ENCODE data around the gene PLEKHM3. TPM values are rescaled to one million over a fixed set of nuclear protein-coding genes. Genes with fewer than 3 reads are reported as not detected.

The PLEKHM3 gene
- total and polyA plus RNA-seq, 2 experiments from 2014 or later: 4.9 to 6.6 TPM

DNA sequence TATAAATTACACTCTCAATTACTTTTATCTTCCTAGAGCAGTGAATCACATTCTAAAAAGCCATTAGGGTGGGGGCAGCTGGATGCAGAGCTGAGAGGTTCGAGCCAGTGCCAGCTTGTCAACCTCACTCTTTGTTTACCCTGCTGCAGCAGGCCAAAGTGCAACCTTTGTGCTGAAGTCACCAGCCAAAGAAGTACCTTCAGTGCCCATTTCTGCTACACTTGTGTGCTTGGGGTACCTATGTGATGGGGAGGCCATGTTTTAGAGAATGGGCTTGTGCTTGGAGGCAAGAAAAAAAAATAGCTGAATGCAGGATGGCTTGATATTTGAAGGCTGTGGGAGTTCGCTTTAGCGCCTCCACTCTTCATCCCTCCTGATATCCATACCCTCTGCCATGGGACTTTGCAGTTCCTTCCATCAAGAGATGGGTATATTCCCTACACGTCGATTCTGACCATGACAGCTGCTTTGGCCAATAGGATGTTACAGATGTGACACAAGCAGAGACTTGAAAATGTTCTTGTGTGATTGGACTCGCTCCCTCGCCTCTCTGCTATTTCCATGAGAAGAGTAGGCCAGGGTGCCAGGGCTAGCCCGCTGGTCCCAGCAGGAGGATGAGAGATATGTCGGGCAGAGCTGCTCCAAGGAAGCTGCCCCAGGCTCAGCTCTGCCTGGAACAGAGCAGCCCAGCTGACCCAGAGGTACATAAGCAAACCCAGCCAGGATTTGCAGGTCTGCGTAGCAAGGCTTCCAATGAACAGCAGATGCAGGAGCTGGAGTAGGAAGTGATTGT is 242.9 kb downstream of the PLEKHM3 start:
- Histone ChIP-seq H4K20me1 (ENCODE audit: insufficient read depth) (no peaks in the 10 kb centered on the region), H3F3A (ENCODE audit: insufficient read depth) (no peaks in the 10 kb centered on the region), H3K9me3 (ENCODE audit: low read depth) (no peaks in the 10 kb centered on the region), H2AFZ (no peak overlapping the region), H3K4me2 (ENCODE audit: unreplicated experiment) (no peak overlapping the region), H3K4me1 (ENCODE audit: insufficient read depth) (no peaks in the 10 kb centered on the region), H3K9ac (no peak overlapping the region), H3K36me3 (ENCODE audit: low read depth) (no peaks in the 10 kb centered on the region), H3K27me3 (replicated peaks; ENCODE audit: insufficient read depth) (peaks cover 5% of the 10 kb centered on the region; the same call in 1 of the 2 replicates), H3K27ac (no peak overlapping the region), H3K79me2 (ENCODE audit: insufficient read depth) (no peaks in the 10 kb centered on the region), H3K9me2 (ENCODE audit: insufficient read depth) (no peaks in the 10 kb centered on the region), H3K4me3 (no peak overlapping the region)
- no peak for TF ChIP-seq EZH2 (IDR thresholded peaks at IDR 0.05; ENCODE audit: insufficient read depth, poor library complexity, severe bottlenecking)
- no peak for DNase-seq
- in situ Hi-C loops (cut with MboI): no loop called here
- 77 to 78% methylated on average over 10 of the region's 10 CpGs for WGBS, 2 experiments (ENCODE audit: low coverage in 1 of 2, low lambda C conversion rate in 2 of 2, missing lambda C conversion rate in 2 of 2)

DNA sequence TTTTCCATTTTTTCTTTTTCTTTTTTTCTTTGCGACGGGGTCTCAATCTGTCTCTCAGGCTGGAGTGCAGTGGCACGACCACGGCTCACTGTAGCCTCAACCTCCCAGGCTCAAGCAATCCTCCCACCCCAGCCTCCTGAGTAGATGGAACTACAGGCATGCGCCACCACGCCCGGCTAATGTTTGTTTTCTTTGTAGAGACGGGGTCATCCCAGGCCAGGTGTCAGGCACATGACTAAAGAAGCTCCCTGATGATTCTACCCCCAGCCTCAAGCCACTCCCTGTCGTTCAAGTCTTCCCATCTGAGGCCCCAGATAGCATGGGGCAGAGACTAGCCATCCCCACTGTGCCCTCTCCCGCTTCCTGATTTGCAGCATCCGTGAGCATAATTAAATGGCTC is 245.8 kb downstream of the PLEKHM3 start:
- H2AFZ ChIP-seq: no peak overlapping the region

GRCh38 chr2:207778298-207778882 is 246.9 kb downstream of the PLEKHM3 start:
- H3K9me2 ChIP-seq (ENCODE audit: insufficient read depth): no peaks in the 10 kb centered on the region
- H4K20me1 ChIP-seq (ENCODE audit: insufficient read depth): no peaks in the 10 kb centered on the region
- no peak overlapping the region for H3K27ac ChIP-seq
- no peak overlapping the region for H3K4me2 ChIP-seq (ENCODE audit: unreplicated experiment)
- H3K27me3 ChIP-seq (replicated peaks; ENCODE audit: insufficient read depth): peaks cover 5% of the 10 kb centered on the region; the same call in 1 of the 2 replicates
- TF ChIP-seq EZH2phosphoT487 (IDR thresholded peaks at IDR 0.05; ENCODE audit: insufficient read depth, low read depth) (no peak), EZH2 (IDR thresholded peaks at IDR 0.05; ENCODE audit: insufficient read depth, poor library complexity, severe bottlenecking) (no peak)
- H3K79me2 ChIP-seq (ENCODE audit: insufficient read depth): no peaks in the 10 kb centered on the region
- no peak for DNase-seq
- H3K9me3 ChIP-seq (ENCODE audit: low read depth): no peaks in the 10 kb centered on the region
- H3K9ac ChIP-seq: no peak overlapping the region
- 70 to 75% methylated on average over 4 of the region's 4 CpGs for WGBS, 2 experiments (ENCODE audit: low coverage in 1 of 2, low lambda C conversion rate in 2 of 2, missing lambda C conversion rate in 2 of 2)
- H2AFZ ChIP-seq: no peak overlapping the region
- H3F3A ChIP-seq (ENCODE audit: insufficient read depth): no peaks in the 10 kb centered on the region
- H3K36me3 ChIP-seq (ENCODE audit: low read depth): no peaks in the 10 kb centered on the region
- no peaks in the 10 kb centered on the region for H3K4me1 ChIP-seq (ENCODE audit: insufficient read depth)
- in situ Hi-C loops (cut with MboI): no loop called here
- no peak overlapping the region for H3K4me3 ChIP-seq

More for the DNA sequence above, 245.8 kb downstream of the PLEKHM3 start:
- no peak overlapping the region for H3K27ac ChIP-seq
- no peaks in the 10 kb centered on the region for H3K9me3 ChIP-seq (ENCODE audit: low read depth)
- H3K79me2 ChIP-seq (ENCODE audit: insufficient read depth): no peaks in the 10 kb centered on the region
- no peaks in the 10 kb centered on the region for H3K9me2 ChIP-seq (ENCODE audit: insufficient read depth)
- in situ Hi-C loops (cut with MboI): no loop called here
- H3K27me3 ChIP-seq (replicated peaks; ENCODE audit: insufficient read depth): peaks cover 5% of the 10 kb centered on the region; the same call in 1 of the 2 replicates
- H3K4me3 ChIP-seq: no peak overlapping the region
- H3K4me2 ChIP-seq (ENCODE audit: unreplicated experiment): no peak overlapping the region
- no peak overlapping the region for H3K9ac ChIP-seq
- WGBS, 2 experiments (ENCODE audit: low coverage in 1 of 2, low lambda C conversion rate in 2 of 2, missing lambda C conversion rate in 2 of 2): 65 to 70% methylated on average over 11 of the region's 11 CpGs
- TF ChIP-seq EZH2 (IDR thresholded peaks at IDR 0.05; ENCODE audit: insufficient read depth, poor library complexity, severe bottlenecking) (no peak), EZH2phosphoT487 (IDR thresholded peaks at IDR 0.05; ENCODE audit: insufficient read depth, low read depth) (no peak)
- H3K4me1 ChIP-seq (ENCODE audit: insufficient read depth): no peaks in the 10 kb centered on the region
- no peaks in the 10 kb centered on the region for H3F3A ChIP-seq (ENCODE audit: insufficient read depth)
- no peaks in the 10 kb centered on the region for H3K36me3 ChIP-seq (ENCODE audit: low read depth)
- H4K20me1 ChIP-seq (ENCODE audit: insufficient read depth): no peaks in the 10 kb centered on the region
- DNase-seq: no peak

DNA sequence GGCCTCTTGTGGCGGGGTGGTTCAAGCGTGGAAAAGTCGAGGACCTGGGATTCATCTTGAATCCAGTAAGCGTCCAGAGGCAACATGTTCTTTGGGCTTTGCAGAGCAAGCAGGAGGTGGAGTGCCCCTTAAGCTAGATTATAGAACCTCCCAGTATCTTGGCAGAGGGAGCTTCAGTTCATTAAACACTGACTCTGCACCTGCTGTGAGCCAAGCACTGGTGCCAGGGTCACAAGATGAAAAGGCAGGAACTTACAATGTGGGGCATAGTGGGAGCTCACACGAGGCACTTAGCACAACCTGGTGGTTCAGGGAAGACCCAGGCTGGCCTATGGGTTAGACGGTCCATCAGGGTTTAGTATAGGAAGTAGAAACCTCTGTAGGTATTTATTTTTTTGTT is 248.2 kb downstream of the PLEKHM3 start:
- H3K27ac ChIP-seq: no peak overlapping the region
- TF ChIP-seq EZH2 (IDR thresholded peaks at IDR 0.05; ENCODE audit: insufficient read depth, poor library complexity, severe bottlenecking) (no peak), EZH2phosphoT487 (IDR thresholded peaks at IDR 0.05; ENCODE audit: insufficient read depth, low read depth) (no peak)
- H3K36me3 ChIP-seq (ENCODE audit: low read depth): no peaks in the 10 kb centered on the region
- no peak overlapping the region for H3K4me3 ChIP-seq
- H2AFZ ChIP-seq: no peak overlapping the region
- no peaks in the 10 kb centered on the region for H3K4me1 ChIP-seq (ENCODE audit: insufficient read depth)
- in situ Hi-C loops (cut with MboI): no loop called here
- no peaks in the 10 kb centered on the region for H4K20me1 ChIP-seq (ENCODE audit: insufficient read depth)
- no peak overlapping the region for H3K9ac ChIP-seq
- H3K4me2 ChIP-seq (ENCODE audit: unreplicated experiment): no peak overlapping the region
- H3K9me3 ChIP-seq (ENCODE audit: low read depth): no peaks in the 10 kb centered on the region
- H3K9me2 ChIP-seq (ENCODE audit: insufficient read depth): no peaks in the 10 kb centered on the region
- no peak for DNase-seq
- H3K79me2 ChIP-seq (ENCODE audit: insufficient read depth): no peaks in the 10 kb centered on the region
- H3K27me3 ChIP-seq (replicated peaks; ENCODE audit: insufficient read depth): no peaks in the 10 kb centered on the region
- WGBS, 2 experiments (ENCODE audit: low coverage in 1 of 2, low lambda C conversion rate in 2 of 2, missing lambda C conversion rate in 2 of 2): 74 to 76% methylated on average over 6 of the region's 6 CpGs
- H3F3A ChIP-seq (ENCODE audit: insufficient read depth): no peaks in the 10 kb centered on the region
